ENCODE measurements around the gene C17orf113. TPM values are rescaled to one million over a fixed set of nuclear protein-coding genes. Genes with fewer than 3 reads are reported as not detected.

The C17orf113 gene
- total and polyA plus RNA-seq, 2 of the 13 experiments (the other 11 are each of a cell fraction or from before 2014, with no cell fraction given) = 0.87 to 1.1 TPM

- no TSS peak for BruUV-seq (replicated peaks)
- Histone ChIP-seq H3K4me2 (ENCODE audit: low read depth, low read length) (no peak overlapping the region), H3K4me3 (replicated peaks in 1 of 3; ENCODE audit: insufficient read depth in 1 of 3, low read depth in 2 of 3, low read length in 3 of 3) (no peak overlapping the region), H2AFZ (ENCODE audit: low read length) (no peak overlapping the region), H3K79me2 (ENCODE audit: insufficient read depth, low read length) (no peaks in the 10 kb centered on the region), H3K4me1 (ENCODE audit: insufficient read depth, low read length) (peaks cover 34% of the 10 kb centered on the region), H3K27ac (ENCODE audit: extremely low read length, insufficient read depth, low read length) (no peak overlapping the region), H3K9me3 (ENCODE audit: low read length) (no peaks in the 10 kb centered on the region), H4K20me1 (ENCODE audit: insufficient read depth, low read length) (no peaks in the 10 kb centered on the region), H3K27me3 (ENCODE audit: control insufficient read depth in 1 of 2, insufficient read depth in 2 of 2, low read length in 2 of 2) (no peaks in the 10 kb centered on the region; a peak in 1 of 5 replicates), H3K9ac (ENCODE audit: insufficient read depth, low read depth, low read length) (no peak overlapping the region), H3K36me3 (replicated peaks in 1 of 2; ENCODE audit: control insufficient read depth in 1 of 2, insufficient read depth in 2 of 2, low read length in 2 of 2) (no peaks in the 10 kb centered on the region)
- ChIA-PET CTCF (ENCODE audit: low intra/inter-chr PET ratio, low total read pairs) (no interaction called here), POLR2A (interaction anchor here (1.3 to 1.6 kb wide), 2 partner anchors 24 to 90 kb away, joined by 4 read pairs; partner anchors contain the start of gene CNP)
- no peak for TF ChIP-seq NRL (CRISPR knock-in tag; IDR thresholded peaks at IDR 0.05; ENCODE audit: borderline replicate concordance)
- no peak for TF ChIP-seq UBTF (CRISPR knock-in tag; IDR thresholded peaks at IDR 0.05)
- no peak for TF ChIP-seq ZNF335 (CRISPR knock-in tag; IDR thresholded peaks at IDR 0.05)
- no peak for TF ChIP-seq ZSCAN12 (CRISPR knock-in tag; IDR thresholded peaks at IDR 0.05)
- TF ChIP-seq KLF16 (CRISPR knock-in tag; IDR thresholded peaks at IDR 0.05) = no peak
- TF ChIP-seq ZNF430 (CRISPR knock-in tag; IDR thresholded peaks at IDR 0.05) = peak; percentile 98
- no peak for TF ChIP-seq ATF1 (CRISPR knock-in tag; IDR thresholded peaks at IDR 0.05)
- no peak for TF ChIP-seq ATM (IDR thresholded peaks at IDR 0.05; ENCODE audit: borderline replicate concordance)
- DNase-seq (ENCODE audit: low spot score) (no peak), FAIRE-seq (no peak), ATAC-seq (no peak)
- in situ Hi-C loops (cut with HindIII; ENCODE audit: extremely low pct_ligation_motif_present, low pct_unique_long_range_greater_than_20kb) = no loop called here
- intact Hi-C loops (cut with micrococcal nuclease; ENCODE audit: unreplicated experiment) = no loop called here
- WGBS (ENCODE audit: low lambda C conversion rate) = 71% methylated on average over 3 of the region's 3 CpGs
Observed at GRCh38 chr17:42056635-42057034, 6.2 kb upstream of the C17orf113 start.

Data from HepG2 (cell line).